ENCODE data around the gene SAV1.
"Not testable (repeated sequence)": the region's sequence is repeated elsewhere in the genome, so short reads cannot be mapped to it uniquely, and the experiment has no call there.

The SAV1 gene

DNA sequence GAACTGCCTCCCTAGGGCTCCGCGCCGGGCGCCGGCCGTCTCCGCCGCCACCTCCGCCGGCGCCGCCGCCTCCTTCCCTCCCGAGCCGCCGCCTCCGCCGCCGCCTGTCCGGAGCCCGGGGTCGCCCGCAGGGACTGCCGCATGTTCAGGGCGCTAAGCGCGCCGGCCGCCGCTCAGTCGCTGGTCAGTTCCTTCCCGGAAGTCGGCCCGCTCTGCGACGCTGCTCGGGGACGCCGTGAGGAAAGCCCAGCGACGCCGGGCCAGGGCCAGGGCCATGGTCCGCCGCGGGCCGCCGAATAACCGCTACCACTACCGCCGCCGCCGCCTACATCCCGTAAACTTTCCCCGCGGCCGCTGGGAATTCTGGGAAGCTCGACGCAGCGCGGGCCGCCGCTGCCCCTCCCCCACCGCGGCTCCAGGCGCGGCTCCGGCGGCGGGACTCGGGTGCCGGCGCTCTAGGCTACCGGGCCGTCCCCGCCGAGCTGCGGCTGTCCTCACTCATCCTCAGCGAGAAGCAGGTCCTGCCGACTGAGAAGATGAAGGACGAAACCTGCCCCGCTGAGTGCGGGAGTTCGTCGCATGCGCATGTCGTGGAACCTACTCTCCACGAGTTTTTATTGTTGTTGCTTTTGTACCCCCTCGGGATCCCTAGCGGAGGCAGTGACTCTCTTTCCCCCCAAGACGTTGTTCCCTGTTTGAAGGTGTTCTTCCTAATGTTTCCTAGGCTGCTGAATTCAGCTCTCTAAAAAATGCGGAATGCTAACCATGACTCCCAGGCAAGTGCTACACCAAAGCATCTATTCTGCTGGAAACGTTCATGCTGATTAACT, at the start of gene SAV1:
Gene SAV1, minus strand, starts transcription at position 311 of the 830 bp plus-strand sequence. CDS start 339 bp downstream, outside the sequence.
- in situ Hi-C loops (cut with HindIII; ENCODE audit: low sequenced_read_pairs), result no loop called here

DNA sequence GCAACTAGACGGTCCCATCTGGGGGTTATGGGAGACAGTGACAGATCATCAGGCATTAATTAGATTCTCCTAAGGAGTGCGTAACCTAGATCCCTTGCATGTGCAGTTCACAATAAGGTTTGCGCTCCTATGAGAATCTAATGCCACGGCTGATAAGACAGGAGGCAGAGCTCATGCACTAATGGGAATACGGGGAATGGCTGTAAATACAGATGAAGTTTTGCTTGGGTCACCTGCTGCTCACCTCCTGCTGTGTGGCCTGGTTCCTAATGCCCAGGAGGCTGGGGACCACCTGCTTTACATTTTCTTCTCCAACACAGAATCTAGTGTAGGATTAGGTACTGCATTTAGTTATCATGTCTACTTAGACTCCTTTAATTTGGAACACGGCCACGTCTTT, 49.7 kb upstream of the SAV1 start:
- in situ Hi-C loops (cut with HindIII; ENCODE audit: low sequenced_read_pairs), result no loop called here

DNA sequence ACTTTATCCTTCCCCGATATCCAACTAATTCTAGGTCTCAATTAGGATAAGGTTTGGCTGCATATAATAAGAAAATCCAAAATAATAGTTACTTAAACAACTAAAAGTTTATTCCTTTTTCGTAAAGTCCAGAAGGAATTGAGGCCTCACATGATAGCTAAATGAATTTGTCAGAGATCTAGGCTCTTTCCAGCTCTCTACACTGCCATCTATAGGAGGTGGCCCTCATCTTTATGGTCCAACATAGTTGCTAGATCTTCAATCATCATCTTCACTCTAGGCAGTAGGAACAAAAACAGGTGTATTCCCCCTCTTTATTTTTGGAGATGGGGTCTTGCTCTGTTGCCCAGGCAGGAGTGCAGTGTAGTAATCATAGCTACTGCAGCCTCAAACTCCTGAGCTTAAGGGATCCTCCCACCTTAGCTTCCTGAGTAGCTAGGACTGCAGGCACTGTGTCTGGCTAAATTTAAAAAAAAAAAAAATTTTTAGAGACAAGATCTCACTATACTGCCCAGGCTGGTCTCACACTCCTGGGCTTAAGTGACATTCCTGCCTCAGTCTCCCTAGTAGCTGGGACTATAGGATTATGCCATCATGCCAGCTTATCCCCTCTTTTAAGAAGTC, 46.5 kb upstream of the SAV1 start:
- in situ Hi-C loops (cut with HindIII; ENCODE audit: low sequenced_read_pairs), result loop anchor here (5.0 kb wide), 1 partner anchor 82 kb away; no protein-coding TSS in a partner anchor

DNA sequence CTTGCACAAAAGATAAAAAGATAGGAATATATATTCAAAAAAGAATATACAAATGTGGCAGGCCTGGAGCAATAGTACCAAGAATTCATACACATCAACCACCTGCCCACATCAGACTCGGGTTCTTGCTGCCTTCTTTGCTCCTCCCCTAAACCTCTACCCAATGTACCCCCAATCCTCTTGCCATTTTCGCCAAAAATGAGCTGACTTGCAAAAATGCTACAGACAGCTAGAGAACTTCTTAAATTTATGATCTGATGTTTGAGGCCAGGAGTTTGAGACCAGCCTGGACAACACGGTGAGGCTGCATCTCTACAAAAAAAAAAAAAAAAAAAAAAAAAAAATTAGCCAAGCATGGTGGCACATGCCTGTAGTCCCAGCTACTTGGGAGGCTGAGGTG, 42.9 kb upstream of the SAV1 start:
- in situ Hi-C loops (cut with HindIII; ENCODE audit: low sequenced_read_pairs), result loop anchor here (5.0 kb wide), 1 partner anchor 79 kb away; no protein-coding TSS in a partner anchor

DNA sequence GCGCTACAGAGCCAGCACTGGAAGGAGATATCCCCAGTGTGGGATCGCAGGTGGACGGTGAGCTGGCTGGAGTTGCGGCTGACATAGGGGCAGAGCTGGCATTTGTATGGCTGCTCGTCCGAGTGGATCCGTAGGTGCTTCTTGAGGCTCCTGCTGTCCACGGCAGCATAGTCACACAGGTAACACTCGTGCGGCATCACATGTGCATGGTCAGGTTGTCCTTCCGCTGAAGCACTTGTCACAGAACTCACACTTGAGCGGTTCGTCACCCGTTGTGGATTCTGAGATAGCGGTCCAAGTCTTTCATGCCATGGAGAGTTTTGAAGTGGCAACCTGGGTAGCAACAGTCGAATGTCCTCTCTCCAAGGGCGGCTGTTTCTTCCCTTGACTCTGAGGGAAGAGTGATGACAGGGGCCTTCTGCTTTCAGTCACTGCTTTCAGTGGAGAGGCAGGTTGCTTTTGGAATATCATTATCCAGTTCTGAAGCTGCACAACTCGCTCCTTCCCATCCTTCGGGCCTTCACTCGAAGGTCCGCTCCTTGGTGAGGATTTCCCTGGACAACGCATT, 37.0 kb upstream of the SAV1 start:
- in situ Hi-C loops (cut with HindIII; ENCODE audit: low sequenced_read_pairs), result no loop called here

DNA sequence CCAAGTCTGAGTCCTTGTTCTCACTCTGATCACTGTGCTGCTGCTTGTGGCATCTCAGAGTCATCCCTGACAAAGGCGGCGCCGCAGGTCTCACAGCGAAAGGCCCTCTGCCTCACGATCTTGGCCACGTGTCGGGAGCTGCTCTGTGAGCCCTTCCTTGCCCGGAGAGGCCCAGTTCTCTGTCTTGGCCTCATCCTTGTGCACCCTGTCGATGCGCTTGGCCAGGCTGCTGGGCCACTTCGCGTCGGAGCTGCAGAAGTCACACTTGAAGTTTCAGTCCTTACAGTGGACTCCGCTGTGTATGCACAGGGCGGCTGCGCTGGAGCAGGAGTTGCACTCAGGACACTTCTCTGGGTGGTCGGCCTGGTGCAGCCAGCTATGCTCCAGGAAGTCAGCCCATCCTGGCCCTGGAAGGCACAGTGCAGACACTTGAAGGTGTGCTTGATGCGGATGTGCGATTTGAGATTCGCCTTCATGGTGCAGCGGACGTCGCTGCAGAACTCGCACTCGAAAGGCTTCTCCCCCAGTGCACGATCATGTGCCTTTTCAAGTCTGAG, 36.4 kb upstream of the SAV1 start:
- in situ Hi-C loops (cut with HindIII; ENCODE audit: low sequenced_read_pairs), result no loop called here

DNA sequence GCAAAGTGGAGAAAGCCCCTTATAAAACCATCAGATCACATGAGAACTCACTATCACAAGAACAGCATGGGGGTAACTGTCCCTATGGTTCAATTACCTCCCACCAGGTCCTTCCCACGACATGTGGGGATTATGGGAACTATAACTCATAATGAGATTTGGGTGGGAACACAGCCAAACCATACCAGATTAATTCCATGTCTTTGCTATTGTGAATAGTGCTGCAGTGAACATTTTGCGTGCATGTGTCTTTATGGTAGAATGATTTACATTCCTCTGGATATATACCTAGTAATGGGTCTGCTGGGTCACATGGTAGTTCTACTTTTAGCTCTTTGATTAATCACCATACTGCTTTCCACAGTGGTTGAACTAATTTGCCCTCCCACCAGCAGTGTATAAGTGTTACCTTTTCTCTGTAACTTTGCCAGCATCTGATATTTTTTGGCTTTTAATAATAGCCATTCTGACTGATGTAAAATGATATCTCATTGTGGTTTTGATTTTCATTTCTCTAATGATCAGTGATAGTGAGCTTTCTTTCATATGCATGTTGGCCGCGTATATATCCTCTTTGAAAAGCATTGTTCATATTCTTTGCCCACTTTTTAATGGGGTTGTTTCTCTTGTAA, 29.7 kb upstream of the SAV1 start:
- in situ Hi-C loops (cut with HindIII; ENCODE audit: low sequenced_read_pairs), result no loop called here

DNA sequence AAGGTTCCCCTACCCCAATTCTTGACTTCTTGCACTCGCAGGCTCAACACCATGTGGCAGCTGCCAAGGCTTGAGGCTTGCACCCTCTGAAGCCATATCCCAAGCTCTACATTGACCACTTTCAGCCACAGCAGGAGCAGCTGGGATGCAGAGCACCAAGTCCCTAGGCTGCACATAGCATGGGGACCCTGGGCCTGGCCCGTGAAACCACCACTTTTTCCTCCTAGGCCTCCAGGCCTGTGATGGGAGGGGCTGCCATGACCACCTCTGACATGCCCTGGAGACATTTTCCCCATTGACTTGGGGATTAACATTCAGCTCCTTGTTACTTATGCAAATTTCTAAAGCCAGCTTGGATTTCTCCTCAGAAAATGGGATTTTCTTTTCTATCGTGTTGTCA, 26.2 kb upstream of the SAV1 start:
- in situ Hi-C loops (cut with HindIII; ENCODE audit: low sequenced_read_pairs), result not testable (repeated sequence)

DNA sequence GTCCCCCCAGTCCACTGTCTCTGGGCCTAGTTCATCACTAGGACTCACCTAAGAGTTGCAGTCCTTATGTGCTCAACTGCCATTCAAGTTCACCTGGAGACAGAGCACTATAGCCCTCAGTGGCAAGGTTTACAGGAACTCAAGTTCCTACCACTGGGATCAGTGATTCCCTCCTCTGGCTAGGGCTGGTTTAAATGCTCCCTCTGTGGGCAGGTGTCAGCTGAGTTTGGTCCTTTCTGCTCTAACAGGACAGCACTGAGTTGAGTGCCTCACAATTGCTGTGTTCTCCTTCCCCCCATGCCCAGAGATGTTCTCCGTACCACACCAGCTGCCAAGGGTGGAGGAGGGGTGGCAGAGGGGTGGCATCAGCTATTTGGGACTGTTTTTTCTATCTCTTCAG, 20.8 kb upstream of the SAV1 start:
- in situ Hi-C loops (cut with HindIII; ENCODE audit: low sequenced_read_pairs), result no loop called here

DNA sequence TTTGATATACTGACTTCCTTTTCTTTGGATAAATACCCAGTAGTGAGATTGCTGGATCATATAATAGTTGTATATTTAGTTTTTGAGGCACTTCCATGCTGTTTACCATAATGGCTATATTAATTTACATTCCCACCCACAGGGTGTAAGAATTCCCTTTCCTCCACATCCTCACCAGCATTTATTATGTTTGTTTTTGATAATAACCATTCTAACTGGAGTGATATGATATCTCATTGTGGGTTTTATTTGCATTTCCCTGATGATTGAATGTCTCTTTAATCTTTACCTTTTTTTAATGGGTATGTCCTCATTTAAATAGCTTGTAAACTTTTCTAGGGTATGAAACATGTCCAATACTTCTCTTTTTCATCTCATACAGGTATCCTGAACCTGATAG, 11.6 kb upstream of the SAV1 start:
- in situ Hi-C loops (cut with HindIII; ENCODE audit: low sequenced_read_pairs), result no loop called here

DNA sequence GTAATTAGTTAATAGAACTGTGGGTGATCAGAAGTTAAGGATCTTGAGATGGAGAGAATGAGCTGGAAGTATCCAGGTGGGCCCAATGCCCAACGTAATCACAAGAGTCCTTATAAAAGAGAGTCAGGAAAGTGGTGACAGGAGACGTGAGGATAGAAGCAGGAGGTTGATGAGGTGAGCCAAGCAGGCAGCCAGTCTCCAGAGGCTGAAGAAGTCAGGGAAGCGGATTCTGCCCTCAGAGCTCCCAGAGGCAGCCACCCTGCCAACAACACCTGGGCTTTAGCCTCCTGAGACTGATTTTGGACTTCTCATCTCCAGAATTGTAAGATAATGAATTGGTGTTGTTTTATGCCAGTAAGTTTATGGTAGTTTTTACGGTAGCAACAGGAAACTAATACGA, 10.1 kb upstream of the SAV1 start:
- in situ Hi-C loops (cut with HindIII; ENCODE audit: low sequenced_read_pairs), result no loop called here

DNA sequence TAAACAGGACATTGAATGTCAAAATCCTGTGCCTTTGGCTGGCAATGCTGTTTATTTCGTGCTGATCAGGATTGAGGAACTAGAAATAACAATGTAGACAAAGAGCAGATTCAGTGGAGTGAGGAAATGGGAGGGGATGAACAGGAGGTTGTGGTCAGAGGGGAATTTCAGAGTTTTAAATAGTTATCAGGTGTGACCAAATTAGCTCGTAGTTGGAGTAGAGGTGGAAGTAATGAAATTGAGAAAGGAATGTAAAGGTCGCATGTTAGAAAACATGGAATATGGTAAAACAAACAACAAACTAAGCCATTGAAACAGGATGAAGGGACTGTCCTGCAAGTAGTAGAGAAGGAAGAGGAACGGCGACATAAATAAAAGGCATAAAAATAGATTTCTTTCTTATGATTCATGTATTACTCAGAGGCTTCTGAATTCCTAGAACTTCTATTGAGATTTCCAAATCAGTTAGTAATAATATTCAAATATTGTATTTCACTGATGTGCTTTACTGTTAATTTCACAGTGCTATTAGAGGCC, 9.5 kb upstream of the SAV1 start:
- in situ Hi-C loops (cut with HindIII; ENCODE audit: low sequenced_read_pairs), result no loop called here

DNA sequence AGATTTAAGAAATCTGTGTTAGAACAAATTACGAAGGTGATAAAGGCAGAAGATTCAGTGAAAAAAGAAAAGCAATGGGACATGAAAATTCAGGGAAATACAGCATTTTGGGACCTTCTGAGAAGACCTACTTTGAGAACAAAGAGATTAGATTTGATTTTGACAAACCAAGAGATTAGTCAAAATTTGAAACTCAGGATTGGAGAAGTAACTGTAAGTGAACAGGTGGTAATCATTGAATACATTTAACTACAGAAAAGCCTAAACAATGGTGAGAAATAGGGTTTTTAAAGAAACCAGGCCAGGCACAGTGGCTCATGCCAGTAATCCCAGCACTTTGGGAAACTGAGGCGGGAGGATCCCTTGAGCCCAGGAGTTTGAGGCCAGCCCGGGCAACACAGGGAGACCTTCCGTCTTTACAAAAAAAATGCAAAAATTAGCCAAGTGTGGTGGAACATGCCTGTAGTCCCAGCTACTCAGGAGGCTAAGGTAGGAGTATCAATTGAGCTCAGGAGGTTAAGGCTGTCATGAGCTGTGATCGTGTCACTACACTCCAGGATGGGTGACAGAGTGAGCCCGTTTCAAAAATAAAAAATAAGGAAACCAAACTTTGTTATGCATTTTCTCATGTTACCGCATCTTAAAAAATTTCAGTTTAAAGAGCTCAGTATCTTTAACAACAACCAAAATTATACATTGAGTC, 8.9 kb upstream of the SAV1 start:
- in situ Hi-C loops (cut with HindIII; ENCODE audit: low sequenced_read_pairs), result no loop called here

DNA sequence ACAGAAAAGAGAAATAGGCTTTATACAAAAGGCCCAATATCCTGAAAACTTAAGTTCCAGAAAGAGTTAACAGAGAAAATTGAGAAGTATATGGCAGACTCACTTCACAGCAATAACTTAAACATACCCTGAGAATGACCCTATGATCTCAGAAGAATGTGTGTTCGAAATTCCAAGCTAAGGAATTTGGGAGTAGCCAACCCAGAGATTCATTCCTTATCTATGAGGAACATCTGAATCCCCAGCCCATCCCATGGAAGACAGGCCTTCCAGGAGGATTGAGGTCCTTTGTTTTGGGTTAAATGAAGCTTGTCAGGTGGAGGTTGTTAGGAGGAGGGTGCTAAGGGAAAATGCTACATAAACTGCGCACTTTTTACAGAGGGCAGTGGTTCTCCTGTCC, 7.5 kb upstream of the SAV1 start:
- in situ Hi-C loops (cut with HindIII; ENCODE audit: low sequenced_read_pairs), result no loop called here

DNA sequence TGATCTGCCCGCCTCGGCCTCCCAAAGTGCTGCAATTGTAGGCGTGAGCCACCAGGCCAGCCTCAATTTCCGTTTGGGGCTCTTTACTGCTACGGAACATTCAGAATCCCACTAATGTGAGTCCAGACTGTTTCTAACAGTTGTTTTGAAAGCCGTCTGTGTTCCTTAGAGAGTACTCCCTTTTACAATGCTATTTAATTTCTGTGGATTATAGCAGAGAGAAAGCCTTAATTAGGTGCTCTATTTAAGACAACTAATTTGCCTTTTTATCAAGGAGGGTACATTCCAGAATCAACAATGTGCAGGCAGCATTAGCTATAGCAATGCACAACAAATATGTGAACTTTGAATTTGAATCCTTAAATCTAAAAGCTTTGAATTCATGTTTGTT, 2.8 kb upstream of the SAV1 start:
- in situ Hi-C loops (cut with HindIII; ENCODE audit: low sequenced_read_pairs), result no loop called here

DNA sequence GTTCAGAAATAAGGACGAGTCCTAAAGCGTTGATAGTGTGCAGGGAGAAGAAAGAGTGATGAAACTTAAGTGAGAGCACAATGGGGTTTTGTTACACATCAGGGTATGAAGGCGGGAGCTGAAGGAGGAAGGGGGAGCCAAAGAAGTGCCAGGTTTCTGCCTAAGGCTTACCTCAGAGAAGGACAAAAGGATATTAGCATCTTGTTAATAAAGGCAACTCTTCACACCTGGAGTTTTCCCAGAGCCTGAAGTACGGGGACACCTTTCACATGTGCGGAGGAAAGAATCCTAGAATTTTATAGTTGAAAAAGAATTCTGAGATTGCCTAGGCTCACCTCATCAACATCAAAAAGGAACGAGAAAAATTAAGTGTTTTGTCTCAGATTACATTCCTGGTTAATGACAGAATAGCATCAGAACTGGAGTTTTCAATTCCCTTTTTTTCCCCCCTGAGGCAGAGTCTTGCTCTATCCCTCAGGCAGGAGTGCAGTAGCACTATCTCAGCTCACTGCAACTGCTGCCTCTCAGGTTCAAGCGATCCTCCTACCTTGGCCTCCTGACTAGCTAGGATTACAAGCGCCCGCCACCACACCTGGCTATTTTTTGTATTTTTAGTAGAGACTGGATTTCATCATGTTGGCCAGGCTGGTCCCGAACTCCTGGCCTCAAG, 2.2 kb upstream of the SAV1 start:
- in situ Hi-C loops (cut with HindIII; ENCODE audit: low sequenced_read_pairs), result no loop called here

DNA sequence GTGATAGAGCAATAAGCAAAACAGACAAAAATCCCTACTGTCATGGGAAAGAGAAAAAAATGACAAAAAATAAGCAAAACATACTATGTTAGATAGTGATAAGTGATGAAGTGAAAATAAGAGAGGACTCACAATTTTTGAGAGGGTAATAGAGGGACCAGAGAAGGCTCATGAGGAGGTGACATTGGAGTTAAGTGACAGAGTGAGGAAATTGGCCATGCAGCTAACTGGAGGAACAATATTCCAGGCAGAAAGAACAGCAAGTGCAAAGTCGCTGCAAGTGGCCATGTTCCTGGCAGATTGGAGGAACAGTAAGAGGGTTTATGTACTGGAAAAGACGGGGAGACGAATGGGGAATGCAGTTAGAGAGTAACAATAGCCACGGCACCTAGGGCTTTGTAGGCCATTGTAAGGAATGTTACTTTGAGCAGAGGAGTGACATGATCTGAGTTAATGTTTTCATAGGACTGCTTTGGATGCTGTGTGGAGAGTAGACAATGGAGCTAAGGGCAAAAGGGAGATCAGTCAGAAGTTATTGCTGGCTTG, 1.4 kb upstream of the SAV1 start:
- in situ Hi-C loops (cut with HindIII; ENCODE audit: low sequenced_read_pairs), result no loop called here

DNA sequence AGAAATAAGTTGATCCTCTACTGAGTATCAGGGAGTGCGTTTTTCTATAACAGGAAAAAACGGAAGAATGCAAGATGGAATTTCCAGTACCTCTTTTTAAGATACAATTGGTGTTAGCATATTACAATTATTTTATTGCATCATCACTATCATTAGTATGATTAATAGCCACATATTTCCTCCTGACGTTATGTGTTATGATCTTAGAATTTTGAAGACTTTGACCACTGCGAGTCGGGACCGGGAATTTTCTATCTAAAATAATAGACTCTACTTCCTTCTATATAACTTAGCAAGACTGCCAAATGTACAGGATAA, 679 bp upstream of the SAV1 start:
- in situ Hi-C loops (cut with HindIII; ENCODE audit: low sequenced_read_pairs), result no loop called here

DNA sequence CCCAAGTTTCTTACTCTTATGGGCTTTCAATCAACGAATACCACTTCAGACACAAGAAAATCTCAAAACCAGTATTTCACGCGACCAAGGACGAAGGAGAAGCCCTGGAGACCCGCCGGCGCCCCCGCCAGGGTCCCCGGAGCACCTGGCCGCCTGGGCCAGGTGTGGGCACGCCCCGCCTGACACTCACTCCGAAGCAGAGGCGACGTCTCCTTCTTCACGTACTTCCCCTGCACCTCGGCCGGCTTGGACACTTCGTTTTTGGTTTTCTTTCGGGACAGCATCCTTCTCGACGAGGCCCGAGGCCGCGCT, 466 bp downstream of the SAV1 start:
- in situ Hi-C loops (cut with HindIII; ENCODE audit: low sequenced_read_pairs), result no loop called here
